HG02623 (cell line): Measurements from ENCODE around the gene PAK1.
"Not testable (repeated sequence)": the region's sequence is repeated elsewhere in the genome, so short reads cannot be mapped to it uniquely, and the experiment has no call there.

ENCODE experiments used
- ATAC-seq: cut with Tn5 transposase; IDR thresholded peaks from one replicate; pipeline ENCODE4 v1.9.1; 2021; ENCODE audit warnings: moderate library complexity; ENCODE audit not compliant: unreplicated experiment

Gene PAK1

DNA sequence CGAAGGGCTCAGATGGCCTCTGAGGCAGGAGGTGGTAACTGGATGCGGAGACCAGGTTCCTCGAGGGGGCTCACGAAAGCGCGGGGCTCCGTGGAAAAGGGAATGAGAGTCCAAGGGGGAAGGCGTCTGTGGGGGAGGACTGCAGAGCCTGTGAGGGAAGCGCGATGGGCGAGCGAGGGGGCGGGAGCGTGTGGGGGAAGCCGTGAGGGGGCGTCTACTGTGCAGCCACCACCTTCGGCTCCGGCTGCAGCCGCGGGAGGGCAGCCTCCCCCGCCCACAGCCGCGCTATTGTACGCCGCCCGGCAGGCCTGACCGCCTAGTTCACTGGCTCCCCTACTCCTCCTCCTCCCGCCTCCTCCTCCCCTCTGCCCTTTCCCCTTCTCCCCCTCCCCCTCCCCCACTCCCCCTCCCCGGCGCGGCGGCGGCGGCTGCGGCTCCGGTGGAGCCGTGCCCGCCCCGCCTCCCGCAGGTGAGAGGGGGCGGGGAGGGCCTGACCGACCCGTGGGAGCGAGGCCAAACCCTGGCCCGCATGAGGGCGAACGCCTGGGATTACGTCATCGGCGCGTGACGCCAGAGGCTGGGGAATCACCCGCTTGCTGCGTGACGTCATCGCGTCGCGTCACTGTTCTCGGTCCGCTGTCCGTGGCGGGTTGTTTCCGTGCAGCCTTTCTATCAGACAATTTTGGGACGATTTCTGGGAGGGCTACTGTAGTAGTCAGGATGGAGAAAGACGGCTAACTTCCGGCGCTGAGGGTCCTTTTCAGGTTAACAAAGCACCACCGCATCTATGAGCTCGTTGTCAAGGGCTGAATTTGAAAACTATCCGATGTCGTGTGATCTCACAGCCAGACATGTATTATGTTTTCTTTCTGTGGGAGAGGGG lies at the start of gene PAK1:
TSS of gene PAK1 (minus strand) at position 294 of the 883 bp plus-strand sequence. CDS start 81,574 bp downstream, outside the sequence.
- peak; percentile 50 for ATAC-seq

DNA sequence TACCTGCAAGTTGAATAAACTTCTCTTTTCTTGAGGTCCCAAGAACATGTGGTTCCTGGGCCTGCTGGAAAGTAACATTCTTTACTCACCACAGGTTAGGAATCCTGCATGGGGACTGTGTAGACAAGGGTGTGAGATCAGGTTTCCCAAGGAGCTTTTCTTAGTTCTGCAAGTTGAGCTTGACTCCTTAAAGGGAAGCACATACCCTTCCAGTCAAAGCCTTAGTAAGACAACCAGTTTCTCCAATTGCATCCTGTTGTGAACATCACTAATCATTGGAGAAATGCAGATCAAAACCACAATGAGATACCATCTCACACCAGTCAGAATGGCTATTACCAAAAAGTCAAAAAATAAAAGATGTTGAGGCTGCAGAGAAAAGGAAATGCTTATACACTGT lies 48.3 kb upstream of the PAK1 start:
- ATAC-seq = no peak

DNA sequence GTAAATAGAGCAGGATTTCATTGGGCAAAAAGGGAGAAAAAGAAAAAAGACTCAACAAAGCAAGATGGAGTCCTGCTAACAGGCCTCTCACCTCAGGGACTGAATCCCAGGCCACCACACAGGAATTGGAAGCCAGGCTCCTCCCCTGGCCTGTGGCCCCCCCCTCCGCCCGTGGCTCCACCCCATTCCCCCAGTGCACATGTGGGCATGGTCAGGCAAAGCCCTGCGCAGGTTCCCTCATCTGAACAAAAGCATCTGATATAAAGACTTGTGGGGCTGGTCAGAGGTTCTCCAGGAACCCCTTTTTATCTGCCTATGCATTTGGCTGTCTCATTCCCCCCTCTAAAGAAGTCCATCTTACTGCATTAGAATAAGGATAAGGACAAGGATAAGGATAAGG lies 46.0 kb upstream of the PAK1 start:
- no peak for ATAC-seq

DNA sequence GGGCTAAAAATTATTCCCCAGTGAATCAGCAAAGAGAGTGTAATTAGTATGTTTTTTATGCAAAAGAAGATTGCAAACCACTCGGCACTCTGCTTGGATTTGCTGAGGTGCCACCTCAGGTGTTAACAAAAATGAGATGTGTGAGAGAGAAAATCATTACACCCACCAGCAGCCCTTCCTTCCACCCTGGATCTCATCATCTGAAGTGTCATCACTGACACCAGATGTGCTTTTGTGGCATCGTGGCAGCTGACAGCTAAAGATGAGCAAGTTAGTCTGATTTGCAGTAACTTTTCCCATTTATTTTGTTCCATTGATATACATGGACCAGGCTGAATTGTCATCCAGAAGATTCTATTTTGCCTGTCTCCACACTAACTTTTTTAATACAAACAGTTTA lies 44.6 kb upstream of the PAK1 start:
- ATAC-seq = no peak

DNA sequence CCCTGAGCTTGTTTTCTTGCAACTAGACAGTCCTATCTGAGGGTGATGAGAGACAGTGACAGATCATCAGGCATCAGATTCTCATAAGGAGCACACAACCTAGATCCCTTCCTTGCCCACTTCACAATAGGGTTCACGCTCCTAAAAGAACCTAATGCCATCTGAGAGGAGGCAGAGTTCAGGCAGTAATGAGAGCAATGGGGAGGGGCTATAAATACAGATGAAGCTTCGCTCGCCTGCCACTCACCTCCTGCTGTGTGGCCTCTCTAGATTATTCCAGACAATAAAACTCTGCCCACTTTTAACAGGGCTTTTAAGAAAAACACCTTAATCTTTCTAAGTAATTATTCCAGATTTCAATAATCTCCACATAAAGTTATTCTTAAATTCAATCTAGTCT lies 43.9 kb upstream of the PAK1 start:
- ATAC-seq = no peak

DNA sequence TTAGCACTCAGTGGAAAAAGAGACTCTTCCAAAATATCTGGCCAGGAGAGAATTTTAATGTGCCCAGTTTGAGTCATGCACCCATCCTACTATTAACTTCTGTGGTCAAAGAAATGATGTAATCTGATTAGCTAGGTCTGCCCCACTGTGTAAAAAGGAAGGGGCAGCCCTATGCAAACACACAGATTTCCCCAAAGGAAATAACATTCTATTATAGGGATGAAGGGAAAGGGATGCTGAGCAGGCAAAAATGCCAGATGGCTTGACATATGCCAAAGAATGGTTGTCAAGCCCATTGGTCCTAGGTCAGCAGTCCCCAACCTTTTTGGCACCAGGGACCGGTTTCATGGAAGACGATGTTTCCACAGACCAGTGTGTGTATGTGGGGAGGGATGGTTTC lies 43.3 kb upstream of the PAK1 start:
- no peak for ATAC-seq

DNA sequence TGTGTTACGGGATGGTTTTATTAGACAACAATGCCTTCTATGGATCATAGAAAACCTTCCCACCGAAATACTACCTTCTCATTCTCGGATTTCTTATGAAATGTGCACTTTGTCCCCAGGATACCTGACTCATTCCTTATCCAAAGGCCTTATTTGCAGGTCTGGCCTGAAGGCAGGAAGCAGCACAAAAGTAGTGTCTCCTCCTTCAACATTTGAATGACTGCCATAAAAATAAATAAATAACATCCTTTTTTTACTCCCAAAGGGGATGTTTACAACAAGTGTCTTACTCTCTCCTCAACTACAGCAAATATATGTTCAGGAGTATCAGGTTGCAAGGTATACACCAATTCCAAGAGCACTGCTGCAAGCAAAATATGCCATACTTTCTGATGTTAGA lies 41.6 kb upstream of the PAK1 start:
- no peak for ATAC-seq

DNA sequence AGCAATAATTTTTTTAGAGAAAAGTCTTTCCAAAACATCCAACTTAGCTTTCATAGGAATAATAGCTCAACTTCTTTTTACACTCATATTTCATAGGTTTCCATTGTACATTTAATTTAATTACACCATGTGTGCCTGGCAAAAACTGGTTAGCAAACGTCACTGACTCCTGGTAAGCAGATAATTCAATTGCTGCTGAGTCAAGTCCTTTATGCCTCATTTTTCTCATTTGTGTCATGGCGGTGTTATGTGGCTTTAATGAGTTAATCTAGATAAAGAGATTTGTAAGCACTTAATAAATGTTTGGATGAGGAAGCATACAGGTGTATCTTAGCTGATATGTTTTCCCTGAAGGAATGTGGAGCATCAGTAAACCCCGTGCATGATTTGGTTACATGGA lies 41.2 kb upstream of the PAK1 start:
- no peak for ATAC-seq

DNA sequence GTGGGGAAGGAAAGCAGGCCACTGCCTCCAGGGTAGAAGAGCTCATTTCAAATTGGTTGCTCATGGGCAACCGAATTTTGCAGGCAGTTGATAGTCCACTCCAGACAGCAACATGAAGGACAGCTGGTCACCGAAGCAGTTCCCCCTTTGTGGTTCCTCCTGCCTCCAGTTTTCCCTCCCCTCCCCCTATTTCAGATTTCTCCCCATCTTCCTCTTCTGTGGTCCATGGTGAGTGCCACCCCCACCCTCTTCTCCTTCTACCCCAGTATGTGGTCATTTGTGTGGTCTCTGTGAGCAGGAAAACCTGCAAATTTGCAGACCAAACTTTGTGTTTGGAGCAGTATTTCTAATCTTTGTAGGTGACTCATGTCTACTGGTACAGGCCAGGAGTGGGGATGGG lies 38.2 kb upstream of the PAK1 start:
- ATAC-seq = no peak

DNA sequence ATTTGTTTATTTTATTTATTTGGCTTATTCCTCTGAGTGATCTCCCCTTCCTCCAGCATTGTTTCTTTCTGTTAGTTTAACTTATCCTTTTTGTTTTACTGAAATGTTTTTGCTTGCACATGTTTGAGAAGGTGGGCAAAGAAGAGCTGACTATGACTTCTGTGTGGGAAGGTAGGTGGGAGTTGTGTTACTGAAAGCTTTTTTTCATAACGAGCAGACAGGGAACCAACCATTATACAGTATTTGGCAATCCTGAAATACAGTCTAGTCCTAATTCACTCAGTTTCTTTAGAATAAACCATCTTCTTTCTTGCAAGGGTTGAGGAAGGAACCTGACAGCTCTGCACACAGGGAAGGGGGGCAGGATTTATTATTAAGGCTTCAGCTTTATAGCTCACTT lies 37.0 kb upstream of the PAK1 start:
- ATAC-seq = no peak

DNA sequence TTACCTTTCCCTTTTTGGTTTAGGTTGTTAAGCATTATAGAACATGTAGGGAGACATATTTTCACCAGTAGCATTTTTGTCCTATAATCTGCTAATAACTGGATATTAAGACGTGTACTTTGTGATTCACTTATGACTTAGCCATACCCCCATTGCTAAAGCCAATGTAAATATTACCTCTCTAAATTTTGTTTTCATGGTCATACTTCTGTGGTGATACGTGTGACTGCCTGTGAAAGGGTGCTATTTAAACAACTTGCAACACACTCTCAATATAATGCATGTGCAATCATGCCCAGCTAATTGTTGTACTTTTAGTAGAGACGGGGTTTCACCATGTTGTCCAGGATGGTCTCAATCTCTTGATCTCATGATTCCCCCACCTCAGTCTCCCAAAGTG lies 36.2 kb upstream of the PAK1 start:
- ATAC-seq = no peak

DNA sequence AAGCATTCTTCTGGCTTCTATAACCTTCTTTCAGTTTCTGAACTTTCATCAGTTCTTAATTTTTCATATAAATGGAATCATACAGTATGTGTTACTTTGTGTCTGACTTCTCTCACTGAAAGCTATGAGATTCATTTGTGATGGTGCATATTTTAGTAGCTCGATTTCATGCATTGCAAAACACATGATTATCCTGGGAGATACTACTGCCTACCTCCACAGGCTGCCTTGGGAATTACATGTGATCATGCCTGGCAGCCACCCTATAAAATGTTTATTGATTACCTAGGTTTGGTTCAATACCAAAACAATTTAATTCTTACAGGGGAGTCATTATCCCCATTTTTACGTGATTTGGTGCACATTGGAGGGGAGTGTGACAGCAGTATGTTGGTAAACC lies 34.1 kb upstream of the PAK1 start:
- ATAC-seq = no peak

DNA sequence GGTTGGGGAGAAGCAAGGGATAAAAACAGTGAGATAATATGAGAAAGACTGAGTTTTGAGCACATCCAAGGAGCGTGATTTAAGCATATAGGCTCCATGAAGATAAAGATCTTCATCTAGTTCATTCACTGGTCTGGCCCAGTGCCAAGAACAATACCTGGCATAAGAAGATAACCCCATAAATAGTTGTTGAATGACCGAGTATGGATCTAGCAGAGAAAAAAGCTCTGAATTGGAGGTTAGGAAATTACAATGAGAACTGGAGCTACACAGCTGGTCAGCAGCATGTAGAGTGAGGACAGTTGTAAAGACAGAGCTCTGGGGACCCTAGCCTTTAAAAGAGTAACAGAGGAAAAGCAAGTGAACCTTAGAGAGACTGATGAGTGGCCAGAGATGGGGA lies 33.0 kb upstream of the PAK1 start:
- ATAC-seq = no peak

DNA sequence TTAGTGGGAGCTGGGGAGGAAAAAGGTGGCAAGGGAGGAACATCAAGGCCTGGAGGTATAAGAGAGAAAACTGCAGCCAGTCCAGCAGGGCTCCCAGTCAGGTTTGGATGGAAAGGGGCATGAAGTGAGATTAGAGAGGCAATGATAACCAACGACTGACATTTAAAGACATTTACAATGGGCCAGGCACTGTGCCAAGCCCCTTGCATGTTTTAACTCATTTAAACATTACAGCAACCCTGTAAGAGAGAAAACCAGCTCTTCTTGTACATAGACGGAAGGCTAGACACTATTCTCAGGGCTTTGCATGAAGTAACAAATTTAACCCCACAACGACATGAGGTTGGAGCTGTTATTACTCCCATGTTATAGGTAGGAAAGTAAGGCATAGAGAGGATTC lies 32.1 kb upstream of the PAK1 start:
- ATAC-seq = no peak

DNA sequence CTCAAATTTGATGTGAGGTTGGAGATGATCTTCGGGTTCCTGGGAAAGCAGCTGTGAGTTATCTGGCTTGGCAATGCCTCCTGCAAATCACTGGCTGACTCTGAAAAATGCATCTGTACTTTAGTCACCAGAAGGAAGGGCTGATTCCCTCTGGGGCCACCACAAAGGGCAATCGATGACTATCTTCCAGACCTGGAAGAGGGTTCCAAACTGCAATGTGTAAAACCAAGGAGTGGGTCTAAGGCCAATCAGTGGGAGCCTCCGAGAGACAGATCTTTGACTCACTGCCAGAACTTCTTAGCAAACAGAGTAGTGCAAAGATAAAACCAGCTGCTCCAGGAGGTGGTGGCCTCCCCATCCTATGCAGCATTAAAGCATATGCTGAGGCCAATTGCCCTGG lies 29.1 kb upstream of the PAK1 start:
- no peak for ATAC-seq

DNA sequence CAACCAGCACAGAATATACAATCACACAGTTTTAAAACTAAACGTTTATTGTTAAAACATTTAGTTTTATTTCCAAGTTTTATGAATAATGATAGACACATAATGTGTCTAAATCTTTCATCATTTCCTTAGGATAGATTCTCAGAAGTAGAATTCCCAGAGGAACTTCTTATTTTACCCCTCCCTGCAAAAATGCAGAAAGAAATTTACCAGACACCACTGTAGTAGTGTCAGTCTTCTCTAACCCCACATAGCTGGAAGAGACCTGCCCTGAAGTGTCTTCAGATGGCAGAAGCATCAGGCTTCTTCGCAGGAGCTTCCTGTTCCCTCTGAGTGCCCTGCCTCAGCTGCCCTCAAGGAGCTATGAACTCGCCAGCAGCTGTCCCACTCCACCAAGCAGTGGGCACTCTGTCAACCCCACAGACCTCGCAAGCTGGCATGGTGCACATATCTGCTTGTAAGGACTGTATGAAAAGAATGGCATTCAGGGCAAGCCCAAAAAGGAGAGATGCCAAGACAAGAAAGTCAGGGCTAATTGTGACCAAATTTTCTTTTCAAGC lies 28.5 kb upstream of the PAK1 start:
- no peak for ATAC-seq

DNA sequence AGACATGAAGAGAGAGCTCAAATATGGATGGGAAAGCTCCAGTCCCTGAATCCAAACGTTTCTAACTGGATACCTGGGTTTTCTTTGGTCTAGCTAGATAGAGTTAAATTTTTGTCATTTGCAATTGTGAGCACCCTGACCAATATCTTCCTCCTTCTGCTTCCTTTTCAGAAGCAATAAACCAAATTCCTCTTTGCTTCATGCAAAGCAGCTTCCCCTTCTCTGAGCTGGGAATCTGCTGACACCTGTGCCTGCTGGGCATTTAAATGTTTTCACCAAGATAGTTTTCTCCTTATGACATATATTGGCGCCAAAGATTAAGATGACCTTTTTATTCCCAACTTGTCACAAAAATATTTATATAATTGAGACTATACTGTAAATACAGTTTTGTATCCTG lies 27.9 kb upstream of the PAK1 start:
- no peak for ATAC-seq

DNA sequence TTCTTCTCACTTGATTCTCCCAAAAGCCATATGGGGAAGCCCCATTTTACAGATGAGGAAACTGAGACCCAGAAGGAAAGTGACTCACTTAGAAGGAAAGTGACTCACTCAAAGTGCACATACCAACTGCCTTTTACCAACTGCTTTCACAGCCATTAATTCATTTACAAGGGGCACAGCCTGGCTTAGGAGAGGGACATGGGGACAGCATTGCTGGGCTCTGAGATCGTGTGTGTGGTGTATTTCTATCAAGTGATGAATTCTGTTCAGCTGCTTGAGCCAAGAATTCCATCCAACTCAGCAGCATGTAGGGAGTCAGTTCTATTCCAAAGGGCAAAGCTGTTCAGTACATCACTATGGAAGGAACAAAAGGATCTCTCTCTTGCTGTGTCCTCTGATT lies 23.5 kb upstream of the PAK1 start:
- no peak for ATAC-seq

DNA sequence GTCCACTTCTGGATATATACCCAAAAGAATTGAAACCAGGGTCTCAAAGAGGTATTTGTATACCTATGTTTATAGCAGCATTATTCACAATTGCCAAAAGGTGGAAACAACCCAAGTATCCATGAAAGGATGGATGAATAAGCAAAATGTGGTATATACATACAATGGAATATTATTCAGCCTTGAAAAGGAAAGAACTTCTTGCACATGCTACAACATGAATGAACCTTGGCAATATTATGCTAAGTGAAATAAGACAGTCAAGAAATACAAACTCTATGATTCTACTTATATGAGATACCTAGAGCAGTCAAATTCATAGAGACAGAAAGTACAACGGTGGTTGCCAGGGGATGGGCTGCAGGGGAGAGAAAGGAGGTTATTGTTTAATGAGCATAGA lies 21.6 kb upstream of the PAK1 start:
- no peak for ATAC-seq

DNA sequence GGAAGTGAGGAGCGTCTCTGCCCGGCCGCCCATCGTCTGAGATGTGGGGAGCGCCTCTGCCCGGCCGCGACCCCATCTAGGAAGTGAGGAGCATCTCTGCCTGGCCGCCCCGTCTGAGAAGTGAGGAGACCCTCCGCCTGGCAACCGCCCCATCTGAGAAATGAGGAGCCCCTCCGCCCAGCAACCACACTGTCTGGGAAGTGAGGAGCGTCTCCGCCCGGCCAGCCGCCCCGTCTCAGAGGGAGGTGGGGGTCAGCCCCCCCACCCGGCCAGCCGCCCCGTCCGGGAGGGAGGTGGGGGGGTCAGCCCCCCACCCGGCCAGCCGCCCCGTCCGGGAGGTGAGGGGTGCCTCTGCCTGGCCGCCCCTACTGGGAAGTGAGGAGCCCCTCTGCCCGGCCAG lies 16.1 kb upstream of the PAK1 start:
- not testable (repeated sequence) for ATAC-seq

DNA sequence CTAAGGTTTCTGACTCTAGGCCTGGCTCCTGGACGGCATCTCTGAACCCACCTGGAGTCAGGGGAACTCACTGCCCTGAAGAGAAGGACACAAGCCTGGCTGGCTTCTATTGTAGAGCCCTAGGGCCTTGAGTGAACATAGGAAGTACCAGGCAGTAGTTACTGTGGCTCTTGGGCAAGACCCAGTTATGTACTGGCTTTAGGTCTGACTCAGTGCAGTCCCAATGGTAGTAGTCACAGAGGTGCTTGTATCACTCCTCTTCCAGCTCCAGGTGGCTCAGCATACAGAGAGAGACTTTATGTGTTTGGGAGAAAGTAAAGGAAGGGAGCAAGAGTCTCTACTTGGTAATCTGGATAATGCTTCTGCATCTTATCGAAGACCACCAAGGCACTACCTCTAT lies 13.9 kb upstream of the PAK1 start:
- ATAC-seq = no peak

DNA sequence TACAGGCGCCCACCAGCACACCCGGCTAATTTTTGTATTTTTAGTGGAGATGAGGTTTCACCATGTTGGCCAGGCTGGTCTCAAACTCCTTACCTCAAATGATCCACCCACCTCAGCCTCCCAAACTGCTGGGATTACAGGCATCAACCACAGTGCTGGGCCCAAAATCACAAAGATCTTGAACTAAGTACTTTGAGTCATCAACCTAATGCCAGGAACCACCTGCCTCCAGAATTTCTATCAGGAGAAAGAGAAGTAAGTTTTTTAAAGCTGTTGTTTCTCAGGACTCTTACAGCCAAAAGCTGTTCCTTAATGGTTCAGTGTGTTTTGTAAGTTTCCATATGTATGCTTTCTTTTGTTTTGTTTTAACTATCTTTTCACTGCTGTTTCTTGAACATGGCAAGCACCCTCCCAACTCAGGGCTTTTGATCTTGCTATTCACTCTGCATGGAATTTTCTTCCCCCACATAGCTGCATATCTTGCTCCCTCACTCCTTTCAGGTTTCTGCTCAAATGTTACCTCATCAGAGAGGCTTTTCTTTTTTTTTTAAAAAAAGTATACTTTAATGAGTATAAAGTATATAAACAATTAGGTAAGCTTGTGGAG lies 6.0 kb upstream of the PAK1 start:
- no peak for ATAC-seq
